ENCODE results near the gene C3orf52. TPM values are rescaled to one million over a fixed set of nuclear protein-coding genes. Genes with fewer than 3 reads are reported as not detected.
A peak's percentile ranks its signal among the peaks of the same experiment; 100 is the strongest.

C3orf52 gene
- total RNA-seq, 1 experiment from 2014 or later, result 14.3 TPM

DNA sequence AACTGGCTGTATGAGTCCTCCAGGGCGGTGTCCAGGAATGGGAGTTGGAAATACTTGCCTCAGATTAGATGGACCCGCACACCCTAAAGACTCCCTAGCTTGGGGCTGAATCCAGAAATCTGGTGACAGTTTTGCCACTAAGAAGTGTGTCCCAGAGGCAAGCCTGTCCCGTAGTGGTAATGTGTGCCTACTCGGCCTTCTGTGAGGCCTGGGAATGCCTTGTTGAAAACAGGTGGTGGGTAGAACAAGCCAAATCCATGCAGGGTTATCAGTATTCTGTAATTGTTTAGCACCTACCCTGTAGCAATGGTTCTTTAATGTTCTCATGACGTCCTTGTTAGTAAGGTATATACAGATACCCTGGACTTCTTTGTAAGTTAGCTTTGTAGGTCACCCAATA, 1.6 kb downstream of the C3orf52 start:
- CTCF ChIA-PET, result interaction anchor here (2.8 kb wide), 1 partner anchor 24 kb away, joined by 13 read pairs; no protein-coding TSS in a partner anchor
- peak overlapping the region; percentile 95 for H3K4me3 Mint-ChIP-seq

DNA sequence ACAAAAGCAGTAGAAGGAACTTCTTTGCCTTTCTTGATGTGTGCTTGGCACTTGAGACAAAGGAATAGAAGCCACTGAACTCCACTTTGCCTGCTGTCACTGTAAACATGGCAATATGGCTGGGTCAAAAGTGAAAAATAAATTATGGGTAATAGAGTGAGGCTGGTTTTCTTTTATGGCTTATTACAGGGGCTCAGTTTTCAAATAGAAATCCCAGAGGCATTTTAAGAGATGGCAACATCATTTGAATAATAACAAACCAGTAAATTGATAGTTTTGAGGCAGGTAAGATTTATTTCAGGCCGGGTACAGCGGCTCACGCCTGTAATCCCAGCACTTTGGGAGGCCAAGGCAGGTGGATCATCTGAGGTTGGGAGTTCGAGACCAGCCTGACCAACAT, 2.8 kb downstream of the C3orf52 start:
- Mint-ChIP-seq H3K27ac (no peak overlapping the region), H3K36me3 (no peaks in the 10 kb centered on the region), H3K4me1 (peaks cover 69% of the 10 kb centered on the region), H3K27me3 (ENCODE audit: low read depth) (peaks cover 18% of the 10 kb centered on the region), H3K9me3 (no peaks in the 10 kb centered on the region), H3K4me3 (no peak overlapping the region)
- ChIA-PET CTCF (interaction anchor here (2.8 kb wide), 1 partner anchor 23 kb away, joined by 13 read pairs; no protein-coding TSS in a partner anchor), POLR2A (no interaction called here)
- ATAC-seq (no peak), DNase-seq (ENCODE audit: low spot score) (no peak)
- TF ChIP-seq, protein P1, sequence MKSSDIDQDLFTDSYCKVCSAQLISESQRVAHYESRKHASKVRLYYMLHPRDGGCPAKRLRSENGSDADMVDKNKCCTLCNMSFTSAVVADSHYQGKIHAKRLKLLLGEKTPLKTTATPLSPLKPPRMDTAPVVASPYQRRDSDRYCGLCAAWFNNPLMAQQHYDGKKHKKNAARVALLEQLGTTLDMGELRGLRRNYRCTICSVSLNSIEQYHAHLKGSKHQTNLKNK (CRISPR knock-in tag; IDR thresholded peaks at IDR 0.05), result no peak
- no peak for TF ChIP-seq ZNF138 (CRISPR knock-in tag; conservative IDR thresholded peaks at IDR 0.05)
- TF ChIP-seq HMGA2 (CRISPR knock-in tag; IDR thresholded peaks at IDR 0.05), result no peak
- TF ChIP-seq, protein P2, sequence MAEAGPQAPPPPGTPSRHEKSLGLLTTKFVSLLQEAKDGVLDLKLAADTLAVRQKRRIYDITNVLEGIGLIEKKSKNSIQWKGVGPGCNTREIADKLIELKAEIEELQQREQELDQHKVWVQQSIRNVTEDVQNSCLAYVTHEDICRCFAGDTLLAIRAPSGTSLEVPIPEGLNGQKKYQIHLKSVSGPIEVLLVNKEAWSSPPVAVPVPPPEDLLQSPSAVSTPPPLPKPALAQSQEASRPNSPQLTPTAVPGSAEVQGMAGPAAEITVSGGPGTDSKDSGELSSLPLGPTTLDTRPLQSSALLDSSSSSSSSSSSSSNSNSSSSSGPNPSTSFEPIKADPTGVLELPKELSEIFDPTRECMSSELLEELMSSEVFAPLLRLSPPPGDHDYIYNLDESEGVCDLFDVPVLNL (CRISPR knock-in tag; IDR thresholded peaks at IDR 0.05; ENCODE audit: borderline replicate concordance, low read depth), result no peak
- TF ChIP-seq, protein P3, sequence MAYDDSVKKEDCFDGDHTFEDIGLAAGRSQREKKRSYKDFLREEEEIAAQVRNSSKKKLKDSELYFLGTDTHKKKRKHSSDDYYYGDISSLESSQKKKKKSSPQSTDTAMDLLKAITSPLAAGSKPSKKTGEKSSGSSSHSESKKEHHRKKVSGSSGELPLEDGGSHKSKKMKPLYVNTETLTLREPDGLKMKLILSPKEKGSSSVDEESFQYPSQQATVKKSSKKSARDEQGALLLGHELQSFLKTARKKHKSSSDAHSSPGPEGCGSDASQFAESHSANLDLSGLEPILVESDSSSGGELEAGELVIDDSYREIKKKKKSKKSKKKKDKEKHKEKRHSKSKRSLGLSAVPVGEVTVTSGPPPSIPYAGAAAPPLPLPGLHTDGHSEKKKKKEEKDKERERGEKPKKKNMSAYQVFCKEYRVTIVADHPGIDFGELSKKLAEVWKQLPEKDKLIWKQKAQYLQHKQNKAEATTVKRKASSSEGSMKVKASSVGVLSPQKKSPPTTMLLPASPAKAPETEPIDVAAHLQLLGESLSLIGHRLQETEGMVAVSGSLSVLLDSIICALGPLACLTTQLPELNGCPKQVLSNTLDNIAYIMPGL (CRISPR knock-in tag; IDR thresholded peaks at IDR 0.05), result no peak
- TF ChIP-seq ZNF396 (CRISPR knock-in tag; IDR thresholded peaks at IDR 0.05; ENCODE audit: borderline replicate concordance), result no peak

More for the DNA sequence above, 1.6 kb downstream of the C3orf52 start:
- ATAC-seq (no peak), DNase-seq (ENCODE audit: low spot score) (no peak)
- Mint-ChIP-seq H3K27ac (no peak overlapping the region), H3K27me3 (ENCODE audit: low read depth) (peaks cover 20% of the 10 kb centered on the region), H3K4me1 (peaks cover 63% of the 10 kb centered on the region), H3K36me3 (no peaks in the 10 kb centered on the region), H3K9me3 (no peaks in the 10 kb centered on the region)
- POLR2A ChIA-PET, result no interaction called here
- no peak for TF ChIP-seq GTF2I (CRISPR knock-in tag; conservative IDR thresholded peaks at IDR 0.05)
- no peak for TF ChIP-seq NFATC4 (CRISPR knock-in tag; IDR thresholded peaks at IDR 0.05)

DNA sequence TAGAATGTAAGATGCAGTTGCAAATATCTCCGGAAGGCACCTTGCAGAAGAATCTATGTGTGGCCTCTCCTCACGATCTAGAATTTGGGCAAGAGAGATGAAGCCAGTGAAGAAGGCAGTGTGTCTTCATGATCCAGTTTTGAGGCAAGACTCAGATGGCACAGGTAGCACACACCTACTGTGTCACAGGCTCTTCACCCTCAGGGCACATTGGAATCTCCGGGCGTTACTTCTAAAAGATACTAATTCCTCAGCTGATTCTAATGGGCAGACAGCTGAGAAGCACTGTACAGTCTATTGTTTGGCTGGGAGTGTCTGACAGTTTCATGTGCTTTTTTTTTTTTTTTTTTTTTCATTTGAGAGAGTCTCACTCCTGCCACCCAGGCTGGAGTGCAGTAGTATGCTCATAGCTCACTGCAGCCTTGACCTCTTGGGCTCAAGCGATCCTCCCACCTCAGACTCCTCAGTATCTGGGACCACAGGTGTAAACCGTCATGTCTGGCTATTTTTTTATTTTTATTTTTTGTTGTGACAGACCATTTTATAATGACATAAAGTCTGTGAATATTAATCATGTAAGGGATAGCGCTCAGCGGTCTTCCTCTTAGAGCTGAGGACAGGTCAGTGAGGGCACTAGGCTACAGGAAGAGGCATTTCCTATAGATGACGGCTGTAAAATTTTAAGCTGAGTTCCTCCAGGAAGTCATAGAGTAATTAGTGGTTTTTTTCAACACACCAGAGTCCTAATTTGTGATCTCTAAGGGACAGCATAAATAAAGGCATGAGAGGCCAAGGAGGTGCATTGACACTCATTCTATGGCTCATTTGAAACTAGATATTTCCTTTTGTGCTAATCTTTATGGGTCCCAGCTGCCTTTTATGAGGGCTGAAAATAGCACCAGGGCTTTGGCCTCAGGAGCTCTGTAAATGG, 4.0 kb downstream of the C3orf52 start:
- POLR2A ChIA-PET, result no interaction called here
- Mint-ChIP-seq H3K4me1 (peaks cover 65% of the 10 kb centered on the region), H3K27ac (peak overlapping the region; percentile 47; the same call in 1 of the 2 replicates)

More for the DNA sequence above, 4.0 kb downstream of the C3orf52 start:
- H3K4me3 Mint-ChIP-seq, result no peak overlapping the region
- TF ChIP-seq, protein P4, sequence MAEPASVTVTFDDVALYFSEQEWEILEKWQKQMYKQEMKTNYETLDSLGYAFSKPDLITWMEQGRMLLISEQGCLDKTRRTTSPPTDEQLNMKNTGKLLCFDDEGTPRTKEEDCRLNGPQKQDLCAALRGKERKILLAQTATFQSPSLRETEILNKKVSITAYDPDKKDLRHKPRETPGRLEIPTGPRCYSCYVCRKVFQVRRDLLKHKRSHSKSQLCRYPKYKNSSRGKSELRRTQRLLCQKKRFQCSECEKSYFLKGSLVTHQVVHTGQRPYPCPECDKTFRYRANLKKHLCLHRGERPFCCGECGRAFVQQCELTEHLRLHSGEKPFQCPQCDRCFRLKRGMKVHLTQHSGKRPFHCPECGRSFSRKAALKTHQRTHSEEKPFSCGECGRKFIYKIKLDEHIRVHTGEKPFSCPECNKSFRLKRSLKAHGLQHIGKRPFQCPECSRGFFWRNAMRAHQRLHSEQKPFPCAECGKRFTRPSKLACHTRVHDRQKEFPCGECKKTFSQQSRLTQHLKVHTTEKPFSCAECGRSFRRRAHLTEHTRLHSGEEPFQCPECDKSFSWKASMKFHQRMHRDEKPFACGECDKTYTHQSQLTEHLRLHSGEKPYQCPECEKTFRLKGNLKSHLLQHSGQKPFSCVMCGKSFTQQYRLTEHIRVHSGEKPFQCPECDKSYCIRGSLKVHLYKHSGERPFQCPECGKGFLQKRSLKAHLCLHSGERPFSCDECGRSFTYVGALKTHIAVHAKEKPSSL (CRISPR knock-in tag; conservative IDR thresholded peaks at IDR 0.05), result no peak
- ATAC-seq, result no peak
- CTCF ChIA-PET, result interaction anchor here (0.6 to 1.4 kb wide), 3 partner anchors 21 to 262 kb away, joined by 4 to 8 read pairs (median 4); no protein-coding TSS in a partner anchor
- H3K27me3 Mint-ChIP-seq (ENCODE audit: low read depth), result peaks cover 9% of the 10 kb centered on the region
- H3K9me3 Mint-ChIP-seq, result no peaks in the 10 kb centered on the region
- no peaks in the 10 kb centered on the region for H3K36me3 Mint-ChIP-seq
- no peak for DNase-seq (ENCODE audit: low spot score)

Measured in WTC11 (cell line).